ENCODE data around the gene CREB3L2.
"Not testable (repeated sequence)": the region's sequence is repeated elsewhere in the genome, so short reads cannot be mapped to it uniquely, and the experiment has no call there.

Gene CREB3L2

GRCh38 chr7:137975768-137976167 lies 26.1 kb downstream of the CREB3L2 start:
- POLR2A ChIA-PET, result no interaction called here

GRCh38 chr7:137975221-137975620 lies 26.7 kb downstream of the CREB3L2 start:
- no peak overlapping the region for H3K27ac ChIP-seq (ENCODE audit: insufficient read depth in 1 of 2, low read depth in 1 of 2, low read length in 2 of 2, poor library complexity in 1 of 2, severe bottlenecking in 2 of 2)
- DNase-seq, result no peak
- no peaks in the 10 kb centered on the region for H3K36me3 ChIP-seq (ENCODE audit: control insufficient read depth in 4 of 4, insufficient read depth in 4 of 4, low read length in 3 of 4)
- no peak overlapping the region for H3K4me3 ChIP-seq (ENCODE audit: control insufficient read depth in 1 of 7, extremely low read depth in 1 of 7, insufficient read depth in 4 of 7, low read depth in 2 of 7, low read length in 6 of 7)
- POLR2A ChIA-PET, result no interaction called here
- WGBS (ENCODE audit: insufficient coverage), result 91% methylated on average over 3 of the region's 3 CpGs
- no peaks in the 10 kb centered on the region for H3K9me3 ChIP-seq (ENCODE audit: control extremely low read depth in 1 of 5, control insufficient read depth in 4 of 5, insufficient read depth in 2 of 5, low read depth in 1 of 5, low read length in 4 of 5)
- CTCF ChIA-PET, result interaction anchor here (1.0 to 2.7 kb wide), 5 partner anchors 9 to 34 kb away, joined by 3 to 9 read pairs (median 5); partner anchors contain the start of gene CREB3L2
- H3K27me3 ChIP-seq (replicated peaks in 2 of 5; ENCODE audit: control insufficient read depth in 4 of 5, insufficient read depth in 5 of 5, low read length in 4 of 5), result no peaks in the 10 kb centered on the region
- peaks cover 0 to 6% (median 2%) of the 10 kb centered on the region in 4 experiments for H3K4me1 ChIP-seq (ENCODE audit: control extremely low read depth in 1 of 4, control insufficient read depth in 4 of 4, insufficient read depth in 4 of 4, low read length in 3 of 4)

More at GRCh38 chr7:137975768-137976167, 26.1 kb downstream of the CREB3L2 start:
- Histone ChIP-seq H3K4me3 (ENCODE audit: control insufficient read depth in 1 of 7, extremely low read depth in 1 of 7, insufficient read depth in 4 of 7, low read depth in 2 of 7, low read length in 6 of 7) (no peak overlapping the region), H3K27ac (ENCODE audit: insufficient read depth in 1 of 2, low read depth in 1 of 2, low read length in 2 of 2, poor library complexity in 1 of 2, severe bottlenecking in 2 of 2) (no peak overlapping the region), H3K4me1 (ENCODE audit: control extremely low read depth in 1 of 4, control insufficient read depth in 4 of 4, insufficient read depth in 4 of 4, low read length in 3 of 4) (peaks cover 0 to under 1% (median 0%) of the 10 kb centered on the region in 4 experiments), H3K27me3 (replicated peaks in 2 of 5; ENCODE audit: control insufficient read depth in 4 of 5, insufficient read depth in 5 of 5, low read length in 4 of 5) (no peaks in the 10 kb centered on the region), H3K9me3 (ENCODE audit: control extremely low read depth in 1 of 5, control insufficient read depth in 4 of 5, insufficient read depth in 2 of 5, low read depth in 1 of 5, low read length in 4 of 5) (no peaks in the 10 kb centered on the region), H3K36me3 (ENCODE audit: control insufficient read depth in 4 of 4, insufficient read depth in 4 of 4, low read length in 3 of 4) (no peaks in the 10 kb centered on the region)
- DNase-seq, result no peak
- WGBS (ENCODE audit: insufficient coverage), result 90% methylated on average over 2 of the region's 2 CpGs
- CTCF ChIA-PET, result interaction anchor here (1.4 kb wide), 1 partner anchor 12 kb away, joined by 3 read pairs; no protein-coding TSS in a partner anchor

GRCh38 chr7:137974766-137975165 lies 27.1 kb downstream of the CREB3L2 start:
- H3K36me3 ChIP-seq (ENCODE audit: control insufficient read depth in 4 of 4, insufficient read depth in 4 of 4, low read length in 3 of 4), result no peaks in the 10 kb centered on the region
- peaks cover 0 to 10% (median 5%) of the 10 kb centered on the region in 4 experiments for H3K4me1 ChIP-seq (ENCODE audit: control extremely low read depth in 1 of 4, control insufficient read depth in 4 of 4, insufficient read depth in 4 of 4, low read length in 3 of 4)
- ChIA-PET POLR2A (no interaction called here), CTCF (interaction anchor here (1.0 to 2.7 kb wide), 5 partner anchors 10 to 35 kb away, joined by 3 to 9 read pairs (median 5); partner anchors contain the start of gene CREB3L2)
- H3K4me3 ChIP-seq (ENCODE audit: control insufficient read depth in 1 of 7, extremely low read depth in 1 of 7, insufficient read depth in 4 of 7, low read depth in 2 of 7, low read length in 6 of 7), result no peak overlapping the region
- WGBS (ENCODE audit: insufficient coverage), result 100% methylated on average over 1 of the region's 2 CpGs
- no peak for DNase-seq
- no peaks in the 10 kb centered on the region for H3K9me3 ChIP-seq (ENCODE audit: control extremely low read depth in 1 of 5, control insufficient read depth in 4 of 5, insufficient read depth in 2 of 5, low read depth in 1 of 5, low read length in 4 of 5)
- no peak overlapping the region for H3K27ac ChIP-seq (ENCODE audit: insufficient read depth in 1 of 2, low read depth in 1 of 2, low read length in 2 of 2, poor library complexity in 1 of 2, severe bottlenecking in 2 of 2)
- no peaks in the 10 kb centered on the region for H3K27me3 ChIP-seq (replicated peaks in 2 of 5; ENCODE audit: control insufficient read depth in 4 of 5, insufficient read depth in 5 of 5, low read length in 4 of 5)

- Histone ChIP-seq H3K36me3 (ENCODE audit: control insufficient read depth in 4 of 4, insufficient read depth in 4 of 4, low read length in 3 of 4) (no peaks in the 10 kb centered on the region), H3K4me3 (ENCODE audit: control insufficient read depth in 1 of 7, extremely low read depth in 1 of 7, insufficient read depth in 4 of 7, low read depth in 2 of 7, low read length in 6 of 7) (no peak overlapping the region), H3K27ac (ENCODE audit: insufficient read depth in 1 of 2, low read depth in 1 of 2, low read length in 2 of 2, poor library complexity in 1 of 2, severe bottlenecking in 2 of 2) (peak overlapping the region in 1 of 2 experiments; percentile 40), H3K4me1 (ENCODE audit: control extremely low read depth in 1 of 4, control insufficient read depth in 4 of 4, insufficient read depth in 4 of 4, low read length in 3 of 4) (peaks cover 0 to 36% (median 24%) of the 10 kb centered on the region in 4 experiments), H3K9me3 (ENCODE audit: control extremely low read depth in 1 of 5, control insufficient read depth in 4 of 5, insufficient read depth in 2 of 5, low read depth in 1 of 5, low read length in 4 of 5) (peaks cover 0 to 4% (median 0%) of the 10 kb centered on the region in 5 experiments), H3K27me3 (replicated peaks in 2 of 5; ENCODE audit: control insufficient read depth in 4 of 5, insufficient read depth in 5 of 5, low read length in 4 of 5) (no peaks in the 10 kb centered on the region)
- POLR2A ChIA-PET, result interaction anchor here (0.7 to 1.2 kb wide), 2 partner anchors 14 to 16 kb away, joined by 3 read pairs; no protein-coding TSS in a partner anchor
- 24% methylated on average over 2 of the region's 8 CpGs for WGBS (ENCODE audit: insufficient coverage)
- DNase-seq, result peak in 2 of 3 donors; percentile 33 to 47
- CTCF ChIA-PET, result interaction anchor here (1.0 to 4.5 kb wide), 4 partner anchors 11 to 31 kb away, joined by 3 to 16 read pairs (median 6); partner anchors contain the start of gene CREB3L2
Observed at GRCh38 chr7:137970253-137970975, 31.5 kb downstream of the CREB3L2 start.

GRCh38 chr7:137969828-137970227 lies 32.1 kb downstream of the CREB3L2 start:
- no peaks in the 10 kb centered on the region for H3K36me3 ChIP-seq (ENCODE audit: control insufficient read depth in 4 of 4, insufficient read depth in 4 of 4, low read length in 3 of 4)
- WGBS (ENCODE audit: insufficient coverage), result no CpG with 5 or more reads among the region's 1 CpG
- peak overlapping the region in 1 of 2 experiments; percentile 40 for H3K27ac ChIP-seq (ENCODE audit: insufficient read depth in 1 of 2, low read depth in 1 of 2, low read length in 2 of 2, poor library complexity in 1 of 2, severe bottlenecking in 2 of 2)
- no peaks in the 10 kb centered on the region for H3K27me3 ChIP-seq (replicated peaks in 2 of 5; ENCODE audit: control insufficient read depth in 4 of 5, insufficient read depth in 5 of 5, low read length in 4 of 5)
- CTCF ChIA-PET, result interaction anchor here (1.5 to 4.5 kb wide), 4 partner anchors 12 to 37 kb away, joined by 5 to 16 read pairs (median 8); partner anchors contain the start of gene CREB3L2
- POLR2A ChIA-PET, result interaction anchor here (0.7 kb wide), 1 partner anchor 15 kb away, joined by 3 read pairs; no protein-coding TSS in a partner anchor
- peaks cover 0 to 36% (median 24%) of the 10 kb centered on the region in 4 experiments for H3K4me1 ChIP-seq (ENCODE audit: control extremely low read depth in 1 of 4, control insufficient read depth in 4 of 4, insufficient read depth in 4 of 4, low read length in 3 of 4)
- no peak for DNase-seq
- peaks cover 0 to 4% (median 0%) of the 10 kb centered on the region in 5 experiments for H3K9me3 ChIP-seq (ENCODE audit: control extremely low read depth in 1 of 5, control insufficient read depth in 4 of 5, insufficient read depth in 2 of 5, low read depth in 1 of 5, low read length in 4 of 5)
- H3K4me3 ChIP-seq (ENCODE audit: control insufficient read depth in 1 of 7, extremely low read depth in 1 of 7, insufficient read depth in 4 of 7, low read depth in 2 of 7, low read length in 6 of 7), result no peak overlapping the region

GRCh38 chr7:137968890-137969289 lies 33.0 kb downstream of the CREB3L2 start:
- CTCF ChIA-PET, result interaction anchor here (1.4 to 4.5 kb wide), 4 partner anchors 17 to 67 kb away, joined by 3 to 16 read pairs (median 5); no protein-coding TSS in a partner anchor
- Histone ChIP-seq H3K27me3 (replicated peaks in 2 of 5; ENCODE audit: control insufficient read depth in 4 of 5, insufficient read depth in 5 of 5, low read length in 4 of 5) (no peaks in the 10 kb centered on the region), H3K4me3 (ENCODE audit: control insufficient read depth in 1 of 7, extremely low read depth in 1 of 7, insufficient read depth in 4 of 7, low read depth in 2 of 7, low read length in 6 of 7) (no peak overlapping the region), H3K36me3 (ENCODE audit: control insufficient read depth in 4 of 4, insufficient read depth in 4 of 4, low read length in 3 of 4) (no peaks in the 10 kb centered on the region), H3K9me3 (ENCODE audit: control extremely low read depth in 1 of 5, control insufficient read depth in 4 of 5, insufficient read depth in 2 of 5, low read depth in 1 of 5, low read length in 4 of 5) (peaks cover 0 to 4% (median 0%) of the 10 kb centered on the region in 5 experiments), H3K4me1 (ENCODE audit: control extremely low read depth in 1 of 4, control insufficient read depth in 4 of 4, insufficient read depth in 4 of 4, low read length in 3 of 4) (peaks cover 0 to 36% (median 24%) of the 10 kb centered on the region in 4 experiments), H3K27ac (ENCODE audit: insufficient read depth in 1 of 2, low read depth in 1 of 2, low read length in 2 of 2, poor library complexity in 1 of 2, severe bottlenecking in 2 of 2) (no peak overlapping the region)
- no peak for DNase-seq
- 97% methylated on average over 4 of the region's 4 CpGs for WGBS (ENCODE audit: insufficient coverage)
- POLR2A ChIA-PET, result no interaction called here

GRCh38 chr7:137968339-137968738 lies 33.5 kb downstream of the CREB3L2 start:
- H3K27me3 ChIP-seq (replicated peaks in 2 of 5; ENCODE audit: control insufficient read depth in 4 of 5, insufficient read depth in 5 of 5, low read length in 4 of 5); H3K4me3 ChIP-seq (ENCODE audit: control insufficient read depth in 1 of 7, extremely low read depth in 1 of 7, insufficient read depth in 4 of 7, low read depth in 2 of 7, low read length in 6 of 7); POLR2A ChIA-PET; DNase-seq; H3K36me3 ChIP-seq (ENCODE audit: control insufficient read depth in 4 of 4, insufficient read depth in 4 of 4, low read length in 3 of 4); H3K27ac ChIP-seq (ENCODE audit: insufficient read depth in 1 of 2, low read depth in 1 of 2, low read length in 2 of 2, poor library complexity in 1 of 2, severe bottlenecking in 2 of 2); H3K9me3 ChIP-seq (ENCODE audit: control extremely low read depth in 1 of 5, control insufficient read depth in 4 of 5, insufficient read depth in 2 of 5, low read depth in 1 of 5, low read length in 4 of 5): not testable (repeated sequence)
- H3K4me1 ChIP-seq (ENCODE audit: control extremely low read depth in 1 of 4, control insufficient read depth in 4 of 4, insufficient read depth in 4 of 4, low read length in 3 of 4), result peaks cover 4 to 36% (median 24%) of the 10 kb centered on the region in 4 experiments
- CTCF ChIA-PET, result interaction anchor here (1.4 to 4.5 kb wide), 6 partner anchors 17 to 67 kb away, joined by 3 to 16 read pairs (median 6); no protein-coding TSS in a partner anchor
- 90% methylated on average over 2 of the region's 4 CpGs for WGBS (ENCODE audit: insufficient coverage)
